PFSK-1 (cell line): ENCODE data around the gene RFNG.

ENCODE experiments used
- FOXP2 ChIP-seq: optimal IDR thresholded peaks from 2 replicates; pipeline ENCODE3; 2011; ENCODE audit warnings: borderline replicate concordance, control low read depth, inconsistent platforms; ENCODE audit not compliant: insufficient read depth; ENCODE audit errors: extremely low read length, extremely low read depth
- POLR2AphosphoS5 ChIP-seq: IDR thresholded peaks from 2 replicates; pipeline ENCODE4 v1.6.1; 2012; ENCODE audit warnings: low read depth, mild to moderate bottlenecking, control low read depth, low read length, moderate library complexity
- REST ChIP-seq, 2 experiments: IDR thresholded peaks; 2 replicates each; pipeline versions ENCODE4 v1.6.1 to v1.8.0; 2011 to 2012; ENCODE audit warnings: low read depth in 2 of 2, low read length in 2 of 2, control low read depth in 1 of 2, inconsistent platforms in 1 of 2, mild to moderate bottlenecking in 1 of 2, moderate library complexity in 1 of 2; ENCODE audit not compliant: insufficient read depth in 1 of 2
- SIN3A ChIP-seq: IDR thresholded peaks from 2 replicates; pipeline ENCODE4 v1.6.1; 2012; ENCODE audit warnings: mild to moderate bottlenecking, low read length, moderate library complexity, borderline replicate concordance; ENCODE audit not compliant: insufficient read depth
- TAF1 ChIP-seq: IDR thresholded peaks from 2 replicates; pipeline ENCODE4 v1.6.1; 2012; ENCODE audit warnings: low read length, control low read depth, borderline replicate concordance; ENCODE audit not compliant: insufficient read depth

Gene RFNG

DNA sequence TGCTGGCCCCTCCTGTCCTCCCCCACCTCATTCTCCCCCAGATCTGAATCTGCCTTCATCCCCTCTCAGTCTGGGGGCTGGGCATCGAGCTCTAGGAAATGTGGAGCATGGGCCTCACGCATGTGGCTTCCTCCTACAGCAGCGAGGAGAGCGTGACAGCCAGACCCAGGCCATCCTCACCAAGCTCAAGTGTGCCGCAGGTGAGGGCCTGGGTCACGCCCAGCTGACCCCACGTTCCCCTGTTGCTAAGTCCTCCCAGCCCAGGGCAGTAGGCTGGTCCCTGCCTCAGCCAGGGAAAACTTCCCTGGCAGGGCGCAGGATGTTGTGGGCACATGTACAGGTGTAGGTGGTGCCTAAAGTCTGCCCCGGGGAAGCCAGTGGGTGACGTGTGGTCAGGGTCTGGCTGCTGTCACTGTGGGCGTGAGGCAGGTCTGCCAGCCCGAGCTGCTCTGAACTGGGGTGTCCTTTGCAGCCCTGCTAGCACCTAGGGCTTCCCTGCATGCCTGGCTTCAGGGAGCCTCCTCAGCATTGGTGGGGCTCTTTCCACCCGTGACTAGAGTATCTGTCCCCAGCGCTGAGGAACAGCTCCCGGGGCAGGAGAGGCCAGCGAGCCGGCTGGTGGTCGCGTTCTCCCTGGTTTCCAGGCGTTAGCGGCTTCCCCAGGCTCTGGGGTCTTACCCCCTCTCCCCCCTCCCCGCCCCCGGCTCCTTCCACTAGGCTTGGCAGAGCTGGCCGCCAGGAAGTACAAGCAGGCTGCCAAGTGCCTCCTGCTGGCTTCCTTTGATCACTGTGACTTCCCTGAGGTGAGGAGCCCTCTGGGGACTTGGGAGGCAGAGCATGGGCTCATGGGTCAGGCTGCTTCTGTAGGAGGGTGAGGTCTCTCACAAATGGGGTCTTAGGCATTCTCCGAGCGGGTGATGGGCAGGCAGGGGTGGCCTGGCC, 3.7 kb upstream of the RFNG start:
- no peak for TF ChIP-seq FOXP2

DNA sequence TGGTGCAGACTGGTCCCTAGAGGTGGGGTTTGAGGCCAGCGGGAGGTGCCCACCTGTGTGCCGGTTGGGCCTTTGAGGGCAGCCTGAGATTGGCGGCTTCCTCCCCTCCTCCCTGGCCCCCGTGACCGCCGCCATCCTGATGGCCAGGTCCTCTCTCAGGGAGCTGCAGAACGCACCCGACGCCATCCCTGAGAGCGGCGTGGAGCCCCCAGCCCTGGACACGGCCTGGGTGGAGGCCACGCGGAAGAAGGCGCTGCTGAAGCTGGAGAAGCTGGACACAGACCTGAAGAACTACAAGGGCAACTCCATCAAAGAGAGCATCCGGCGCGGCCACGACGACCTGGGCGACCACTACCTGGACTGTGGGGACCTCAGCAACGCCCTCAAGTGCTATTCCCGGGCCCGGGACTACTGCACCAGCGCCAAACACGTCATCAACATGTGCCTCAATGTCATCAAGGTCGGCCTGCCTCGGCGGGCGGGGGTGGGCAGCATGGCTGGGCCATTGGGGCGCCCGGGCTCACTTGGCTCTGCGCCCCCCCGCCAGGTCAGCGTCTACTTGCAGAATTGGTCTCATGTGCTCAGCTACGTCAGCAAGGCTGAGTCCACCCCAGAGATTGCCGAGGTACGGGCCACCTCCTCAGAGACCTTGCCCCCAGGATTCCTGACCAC, 2.9 kb upstream of the RFNG start:
- no peak for TF ChIP-seq FOXP2
- TF ChIP-seq SIN3A: no peak
- no peak for TF ChIP-seq REST (IDR thresholded peaks at IDR 0.05; ENCODE audit: insufficient read depth in 1 of 2, low read depth in 2 of 2, low read length in 2 of 2)
- TF ChIP-seq TAF1: no peak
- no peak for TF ChIP-seq POLR2AphosphoS5

DNA sequence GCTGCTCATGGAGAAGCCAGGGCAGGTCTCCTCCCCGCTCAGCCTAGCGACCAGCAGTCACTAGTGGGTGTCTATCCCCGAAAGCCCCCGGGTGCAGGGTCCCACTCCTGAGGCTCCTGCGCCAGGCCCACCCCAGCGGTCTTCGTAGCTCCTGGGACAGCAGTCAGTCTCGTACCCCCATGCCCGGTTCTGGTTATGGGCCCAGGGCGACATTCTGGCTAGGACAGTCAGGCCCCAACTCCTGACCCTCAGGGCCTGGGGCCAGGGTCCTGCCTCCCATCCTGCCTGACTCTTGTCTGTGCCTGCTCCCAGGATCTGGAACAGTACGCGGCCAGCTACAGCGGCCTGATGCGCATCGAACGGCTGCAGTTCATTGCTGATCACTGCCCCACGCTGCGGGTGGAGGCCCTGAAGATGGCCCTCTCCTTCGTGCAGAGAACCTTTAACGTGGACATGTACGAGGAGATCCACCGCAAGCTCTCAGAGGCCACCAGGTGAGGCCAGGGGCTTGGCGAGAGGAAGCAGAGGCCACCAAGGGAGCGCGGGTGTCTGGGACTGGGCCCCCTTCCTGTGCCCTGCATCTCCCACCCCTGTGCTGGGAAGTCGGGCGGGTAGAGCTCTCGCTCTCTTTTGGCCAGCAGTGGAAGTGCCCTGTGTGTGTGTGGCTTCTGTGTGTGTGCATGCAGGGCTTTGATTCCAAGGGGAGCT, 2.1 kb upstream of the RFNG start:
- TF ChIP-seq SIN3A: no peak
- no peak for TF ChIP-seq POLR2AphosphoS5
- TF ChIP-seq REST (IDR thresholded peaks at IDR 0.05; ENCODE audit: insufficient read depth in 1 of 2, low read depth in 2 of 2, low read length in 2 of 2): no peak
- no peak for TF ChIP-seq TAF1
- TF ChIP-seq FOXP2: no peak

GRCh38 chr17:82053130-82053529, 1.5 kb upstream of the RFNG start:
- TF ChIP-seq TAF1 (no peak), REST (IDR thresholded peaks at IDR 0.05; ENCODE audit: insufficient read depth in 1 of 2, low read depth in 2 of 2, low read length in 2 of 2) (no peak), SIN3A (no peak), POLR2AphosphoS5 (no peak), FOXP2 (no peak)

GRCh38 chr17:82052638-82053059, 1.0 kb upstream of the RFNG start:
- no peak for TF ChIP-seq SIN3A
